PC-3 (cell line): ENCODE data around the gene MAML3. TPM values are rescaled to one million over a fixed set of nuclear protein-coding genes. Genes with fewer than 3 reads are reported as not detected.
A peak's percentile ranks its signal among the peaks of the same experiment; 100 is the strongest.

Experiments
- ATAC-seq: fragments of 200-7000 bp; cut with Tn5 transposase; 2 replicates; pipeline ENCODE4 v1.9.1; 2020; ENCODE audit warnings: mild to moderate bottlenecking, moderate library complexity
- BruUV-seq: library from RNA; stranded (reverse); fragments of 400-500 nt; replicated peaks from 2 replicates; lab custom pipeline; 2021; lab: Mats Ljungman, UMichigan
- CTCF ChIA-PET: fragments of 300-600 bp; sonication (Branson Sonifier 250); formaldehyde crosslinking; loops from one replicate; lab custom pipeline; 2022; ENCODE audit warnings: antibody characterized with exemption; lab: Charles Lee
- POLR2A ChIA-PET: fragments of 300-600 bp; sonication (Branson Sonifier 250); formaldehyde crosslinking; loops from one replicate; lab custom pipeline; 2022; ENCODE audit warnings: antibody characterized with exemption; ENCODE audit not compliant: unreplicated experiment; lab: Charles Lee
- DNase-seq: peaks from one replicate; pipeline ENCODE4 v3.0.0-alpha.2; 2015
- H2AFZ ChIP-seq: fragments of 300-600 bp; sonication (generic); 2 replicates; pipeline ENCODE4 v1.6.0; 2016; ENCODE audit warnings: antibody characterized with exemption, low read length
- H3F3A ChIP-seq: fragments of 300-600 bp; sonication (generic); one replicate; pipeline ENCODE4 v1.6.0; 2017; ENCODE audit warnings: antibody characterized with exemption, low read length, control low read depth, mild to moderate bottlenecking; ENCODE audit not compliant: unreplicated experiment
- H3K27ac ChIP-seq: fragments of 300-600 bp; sonication (generic); 2 replicates; pipeline ENCODE4 v1.5.1; 2016; ENCODE audit warnings: mild to moderate bottlenecking, low read length
- H3K27me3 ChIP-seq: fragments of 300-600 bp; sonication (generic); 2 replicates; pipeline ENCODE4 v1.6.1; 2016; ENCODE audit warnings: low read length, mixed read lengths
- H3K36me3 ChIP-seq: fragments of 300-600 bp; sonication (generic); 2 replicates; pipeline ENCODE4 v1.6.1; 2016; ENCODE audit warnings: low read depth, mixed run types, low read length, mixed read lengths
- H3K4me1 ChIP-seq: fragments of 300-600 bp; sonication (generic); 2 replicates; pipeline ENCODE4 v1.5.1; 2016; ENCODE audit warnings: low read length; ENCODE audit not compliant: insufficient read depth
- H3K4me2 ChIP-seq: fragments of 300-600 bp; sonication (generic); 2 replicates; pipeline ENCODE4 v1.6.0; 2016; ENCODE audit warnings: low read length
- H3K4me3 ChIP-seq: fragments of 300-600 bp; sonication (generic); 2 replicates; pipeline ENCODE4 v1.5.1; 2016; ENCODE audit warnings: mild to moderate bottlenecking, low read length, mixed read lengths
- H3K79me2 ChIP-seq: fragments of 300-600 bp; sonication (generic); 2 replicates; pipeline ENCODE4 v1.6.1; 2017; ENCODE audit warnings: low read length, mixed read lengths
- H3K9ac ChIP-seq: fragments of 300-600 bp; sonication (generic); 2 replicates; pipeline ENCODE4 v1.6.0; 2016; ENCODE audit warnings: mild to moderate bottlenecking, low read length
- H3K9me2 ChIP-seq: fragments of 300-600 bp; sonication (generic); replicated peaks from 2 replicates; pipeline ENCODE4 v1.6.1; 2016; ENCODE audit warnings: mixed run types, low read length, mixed read lengths
- H3K9me3 ChIP-seq: fragments of 300-600 bp; sonication (generic); 2 replicates; pipeline ENCODE4 v1.6.1; 2016; ENCODE audit warnings: low read length, mixed read lengths
- H4K20me1 ChIP-seq: fragments of 300-600 bp; sonication (generic); 2 replicates; pipeline ENCODE4 v1.6.1; 2016; ENCODE audit warnings: low read length, mixed read lengths
- CTCF ChIP-seq: fragments of 300-600 bp; sonication (generic); conservative IDR thresholded peaks from 2 replicates; pipeline ENCODE4 v1.5.1; 2017; ENCODE audit warnings: antibody characterized with exemption, low read depth, mild to moderate bottlenecking, low read length
- EZH2 ChIP-seq: fragments of 300-600 bp; sonication (generic); IDR thresholded peaks from one replicate; pipeline ENCODE4 v1.6.1; 2017; ENCODE audit warnings: antibody characterized with exemption, mild to moderate bottlenecking, low read length; ENCODE audit not compliant: unreplicated experiment
- EZH2phosphoT487 ChIP-seq: fragments of 300-600 bp; sonication (generic); IDR thresholded peaks from 2 replicates; pipeline ENCODE4 v1.6.1; 2018; ENCODE audit warnings: mild to moderate bottlenecking, antibody characterized with exemption, low read length, borderline replicate concordance
- intact Hi-C: fragments of 100-400 bp; cut with micrococcal nuclease; formaldehyde crosslinking; loops from 2 replicates; pipeline ENCODE4 v1.9.0; 2023
- total RNA-seq: library from RNA; depleted of rRNA; stranded (reverse); fragments of >200 nt; gene quantifications from 2 replicates; pipeline ENCODE4 v1.2.3, GENCODE V29; 2014

MAML3 gene
- total RNA-seq, 1 experiment from 2014 or later: 4.3 TPM

- H3K27ac ChIP-seq: peak overlapping the region; percentile 33
- TF ChIP-seq EZH2: no peak
Measured at GRCh38 chr4:140137671-140138070, 16.3 kb downstream of the MAML3 start.

GRCh38 chr4:140136509-140136908 is 17.5 kb downstream of the MAML3 start:
- ChIA-PET POLR2A (interaction anchor here (0.7 kb wide), 2 partner anchors 25 to 41 kb away, joined by 3 to 4 read pairs; no protein-coding TSS in a partner anchor), CTCF (no interaction called here)
- ATAC-seq (peak; percentile 61), DNase-seq (peak; percentile 78)
- no peaks in the 10 kb centered on the region for H3K36me3 ChIP-seq
- TF ChIP-seq EZH2phosphoT487: no peak
- no peak for TF ChIP-seq CTCF
- TF ChIP-seq EZH2: no peak
- peaks cover 72% of the 10 kb centered on the region for H3K4me1 ChIP-seq
- no peak overlapping the region for H3K4me3 ChIP-seq
- no peak overlapping the region for H2AFZ ChIP-seq
- H3K27ac ChIP-seq: peak overlapping the region; percentile 33
- H3K9me2 ChIP-seq: no peaks in the 10 kb centered on the region
- H4K20me1 ChIP-seq: no peaks in the 10 kb centered on the region
- BruUV-seq: no TSS peak
- no peaks in the 10 kb centered on the region for H3F3A ChIP-seq
- peak overlapping the region; percentile 62 for H3K4me2 ChIP-seq
- no peaks in the 10 kb centered on the region for H3K27me3 ChIP-seq
- intact Hi-C loops: loop anchor here (2.0 kb wide), 1 partner anchor 14 kb away; no protein-coding TSS in a partner anchor
- peaks cover 55% of the 10 kb centered on the region for H3K79me2 ChIP-seq
- no peak overlapping the region for H3K9ac ChIP-seq
- no peaks in the 10 kb centered on the region for H3K9me3 ChIP-seq

More at GRCh38 chr4:140137671-140138070, 16.3 kb downstream of the MAML3 start:
- H3K27me3 ChIP-seq: no peaks in the 10 kb centered on the region
- H3K79me2 ChIP-seq: peaks cover 54% of the 10 kb centered on the region
- H3F3A ChIP-seq: no peaks in the 10 kb centered on the region
- ATAC-seq (no peak), DNase-seq (peak; percentile 19)
- H3K9me2 ChIP-seq: no peaks in the 10 kb centered on the region
- no peaks in the 10 kb centered on the region for H3K9me3 ChIP-seq
- H3K4me2 ChIP-seq: peak overlapping the region; percentile 62
- no peaks in the 10 kb centered on the region for H4K20me1 ChIP-seq
- peak overlapping the region; percentile 37; the same call in 1 of the 2 replicates for H3K4me3 ChIP-seq
- no peak overlapping the region for H2AFZ ChIP-seq
- ChIA-PET POLR2A (no interaction called here), CTCF (no interaction called here)
- peaks cover 73% of the 10 kb centered on the region for H3K4me1 ChIP-seq
- no TSS peak for BruUV-seq
- intact Hi-C loops: loop anchor here (2.0 kb wide), 1 partner anchor 13 kb away; no protein-coding TSS in a partner anchor
- 0 out of 2 replicates have a peak overlapping the region, but pooled peaks have one; percentile 2 for H3K9ac ChIP-seq
- no peaks in the 10 kb centered on the region for H3K36me3 ChIP-seq

- DNase-seq (peak; percentile 17), ATAC-seq (no peak)
- Histone ChIP-seq H3K9ac (no peak overlapping the region), H3K9me2 (no peaks in the 10 kb centered on the region), H3K9me3 (no peaks in the 10 kb centered on the region), H3K79me2 (peaks cover 55% of the 10 kb centered on the region), H3K4me1 (peaks cover 71% of the 10 kb centered on the region), H3F3A (no peaks in the 10 kb centered on the region), H4K20me1 (no peaks in the 10 kb centered on the region), H3K27me3 (no peaks in the 10 kb centered on the region), H3K36me3 (no peaks in the 10 kb centered on the region), H3K4me2 (peak overlapping the region; percentile 62; the same call in 1 of the 2 replicates), H3K27ac (peak overlapping the region; percentile 33), H2AFZ (no peak overlapping the region), H3K4me3 (no peak overlapping the region)
- POLR2A ChIA-PET: no interaction called here
- no peak for TF ChIP-seq EZH2
- no peak for TF ChIP-seq CTCF
- no peak for TF ChIP-seq EZH2phosphoT487
- CTCF ChIA-PET: no interaction called here
- intact Hi-C loops: loop anchor here (2.0 kb wide), 1 partner anchor 15 kb away; no protein-coding TSS in a partner anchor
- no TSS peak for BruUV-seq
Measured at GRCh38 chr4:140135529-140136088, 18.4 kb downstream of the MAML3 start.
